Anterior cingulate cortex (tissue), 58 donors: ENCODE measurements around the gene ALB.

Source experiments
- DNase-seq, 58 donors: peaks; one replicate each; lab custom pipeline; 2025; lab: John Stamatoyannopoulos, UW

The ALB gene

GRCh38 chr4:73408181-73408867 lies 4.2 kb downstream of the ALB start:
- DNase-seq: no peak

- no peak for DNase-seq
Measured at GRCh38 chr4:73409012-73409862, 5.2 kb downstream of the ALB start.

GRCh38 chr4:73409978-73410548 lies 6.0 kb downstream of the ALB start:
- no peak for DNase-seq

GRCh38 chr4:73410916-73411730 lies 7.0 kb downstream of the ALB start:
- no peak for DNase-seq

GRCh38 chr4:73411731-73412414 lies 7.8 kb downstream of the ALB start:
- DNase-seq: no peak

GRCh38 chr4:73413294-73413755 lies 9.2 kb downstream of the ALB start:
- DNase-seq: no peak

- DNase-seq: no peak
Measured at GRCh38 chr4:73414936-73415271, 10.8 kb downstream of the ALB start.

GRCh38 chr4:73415807-73416238 lies 11.7 kb downstream of the ALB start:
- DNase-seq: no peak

GRCh38 chr4:73416423-73417087 lies 12.5 kb downstream of the ALB start:
- no peak for DNase-seq

- no peak for DNase-seq
Measured at GRCh38 chr4:73417342-73417741, 13.3 kb downstream of the ALB start.

- no peak for DNase-seq
Measured at GRCh38 chr4:73417973-73418372, 13.9 kb downstream of the ALB start.

GRCh38 chr4:73418677-73419076 lies 14.6 kb downstream of the ALB start:
- no peak for DNase-seq

- DNase-seq: no peak
Measured at GRCh38 chr4:73419106-73420038, 15.3 kb downstream of the ALB start.

- no peak for DNase-seq
Measured at GRCh38 chr4:73420615-73421014, 16.5 kb downstream of the ALB start.

- DNase-seq: no peak
Measured at GRCh38 chr4:73421708-73422457, 17.8 kb downstream of the ALB start.

GRCh38 chr4:73422458-73422752 lies 18.3 kb downstream of the ALB start:
- DNase-seq: no peak

- DNase-seq: no peak
Measured at GRCh38 chr4:73423184-73423583, 19.1 kb downstream of the ALB start.

- no peak for DNase-seq
Measured at GRCh38 chr4:73426666-73427065, 22.6 kb downstream of the ALB start.
